HG02588 (cell line): ENCODE data around the gene NBDY.
"Not testable (repeated sequence)": the region's sequence is repeated elsewhere in the genome, so short reads cannot be mapped to it uniquely, and the experiment has no call there.

Source experiments
- ATAC-seq: cut with Tn5 transposase; IDR thresholded peaks from one replicate; pipeline ENCODE4 v1.9.1; 2021; ENCODE audit warnings: mild to moderate bottlenecking, moderate library complexity; ENCODE audit not compliant: unreplicated experiment

The NBDY gene

GRCh38 chrX:56798866-56799758, 70.1 kb downstream of the NBDY start:
- no peak for ATAC-seq

DNA sequence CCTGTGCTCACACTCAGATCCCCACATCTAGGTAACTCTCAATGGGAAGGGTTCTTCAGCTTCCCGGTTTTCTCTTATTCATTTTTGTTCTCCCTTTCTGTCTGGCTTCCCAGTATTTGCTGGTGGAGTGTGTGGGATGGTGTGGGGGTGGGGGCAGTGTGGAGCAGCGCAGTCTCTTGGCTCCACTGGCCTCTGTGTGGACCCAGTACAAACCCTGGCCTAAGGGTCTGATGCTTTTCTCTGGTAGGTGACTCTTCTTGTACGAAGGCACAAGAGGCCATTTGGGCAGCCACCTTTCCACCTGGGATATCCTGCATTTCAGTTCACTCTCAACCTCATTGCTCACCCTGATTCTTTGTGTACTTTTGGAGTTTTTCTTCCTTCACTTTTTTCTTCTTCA, 71.3 kb downstream of the NBDY start:
- ATAC-seq, result no peak

- ATAC-seq, result peak; percentile 92
Observed at GRCh38 chrX:56800801-56801200, 71.8 kb downstream of the NBDY start.

- no peak for ATAC-seq
Observed at GRCh38 chrX:56802428-56802827, 73.4 kb downstream of the NBDY start.

GRCh38 chrX:56802921-56803849, 74.1 kb downstream of the NBDY start:
- no peak for ATAC-seq

DNA sequence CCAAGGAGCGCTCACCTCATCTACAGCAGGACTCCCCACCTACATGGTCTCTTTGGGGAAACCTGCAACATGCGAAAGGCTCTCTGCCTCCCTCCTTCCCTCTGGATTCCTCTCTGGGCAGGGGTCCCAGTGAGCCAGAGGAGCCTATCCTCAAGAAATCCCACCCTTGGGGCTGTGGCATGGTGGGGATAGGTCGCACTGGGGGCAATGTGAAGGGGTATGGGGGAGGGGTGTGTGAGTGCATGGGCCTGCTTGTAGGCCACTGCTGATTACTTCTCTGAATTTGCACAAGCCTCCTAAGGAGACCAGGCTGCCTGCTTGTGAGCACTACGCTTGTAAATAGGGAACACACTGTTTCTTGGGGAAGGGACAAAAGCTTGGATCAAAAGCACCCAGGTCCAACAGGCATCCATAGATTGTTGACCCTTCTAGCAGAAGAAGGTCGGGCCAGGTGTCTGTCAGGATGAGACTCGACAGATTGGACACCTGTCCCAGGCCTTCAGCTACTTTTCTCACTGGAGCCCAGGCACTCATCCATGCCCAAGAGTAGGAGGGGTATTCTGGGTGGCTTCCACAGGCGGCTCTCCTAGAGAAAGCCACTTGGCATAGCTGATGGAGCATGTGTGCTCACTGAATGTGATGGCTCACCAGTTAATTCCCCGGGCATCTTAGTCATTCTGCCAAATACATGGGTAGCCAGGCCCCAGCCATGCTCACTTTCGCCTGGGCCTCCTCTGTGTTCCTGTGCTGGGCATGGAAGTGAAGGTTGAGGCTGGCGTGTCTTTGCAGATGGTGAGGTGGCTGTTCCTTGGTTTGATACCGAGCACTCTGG, 75.0 kb downstream of the NBDY start:
- ATAC-seq, result no peak

DNA sequence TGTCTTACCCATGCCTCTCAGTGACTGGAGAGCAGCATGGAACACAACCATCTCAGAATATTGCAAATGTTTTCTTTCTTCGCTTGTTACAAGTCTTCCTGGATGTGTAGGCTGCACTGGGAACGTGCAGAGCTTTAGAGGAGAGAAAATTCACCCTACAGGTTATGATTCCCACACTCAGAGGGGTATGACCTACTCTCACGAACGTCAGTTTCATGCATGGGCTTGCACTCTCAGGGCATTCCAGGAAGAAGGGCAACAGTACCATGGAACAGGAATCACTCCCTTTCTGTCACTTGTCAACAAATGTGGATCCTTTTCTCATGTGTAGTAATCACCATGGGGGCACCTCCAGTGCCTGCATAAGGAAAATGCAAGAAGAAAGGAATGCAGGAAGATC, 75.8 kb downstream of the NBDY start:
- ATAC-seq, result no peak

DNA sequence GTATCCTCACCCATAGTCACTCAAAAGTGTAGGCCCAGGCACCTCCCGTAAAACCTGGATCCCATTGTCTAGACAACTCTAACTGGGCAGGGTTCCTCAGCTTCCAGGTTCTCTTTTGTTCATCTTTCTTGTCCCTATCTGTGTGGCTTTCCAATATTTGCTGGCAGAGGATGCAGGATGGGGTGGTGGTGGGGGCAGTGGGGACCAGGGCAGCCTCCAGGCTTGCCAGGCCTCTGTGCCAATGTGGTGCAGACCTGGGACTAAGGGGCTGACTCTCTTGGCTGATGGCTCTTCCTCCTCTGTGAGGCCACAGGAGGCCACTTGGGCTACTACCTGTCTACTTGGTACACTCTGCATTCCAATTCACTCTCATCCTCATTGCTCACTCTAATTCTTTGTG, 76.4 kb downstream of the NBDY start:
- ATAC-seq, result no peak

- not testable (repeated sequence) for ATAC-seq
Observed at GRCh38 chrX:56806176-56806575, 77.1 kb downstream of the NBDY start.

- ATAC-seq, result no peak
Observed at GRCh38 chrX:56811599-56811998, 82.6 kb downstream of the NBDY start.

DNA sequence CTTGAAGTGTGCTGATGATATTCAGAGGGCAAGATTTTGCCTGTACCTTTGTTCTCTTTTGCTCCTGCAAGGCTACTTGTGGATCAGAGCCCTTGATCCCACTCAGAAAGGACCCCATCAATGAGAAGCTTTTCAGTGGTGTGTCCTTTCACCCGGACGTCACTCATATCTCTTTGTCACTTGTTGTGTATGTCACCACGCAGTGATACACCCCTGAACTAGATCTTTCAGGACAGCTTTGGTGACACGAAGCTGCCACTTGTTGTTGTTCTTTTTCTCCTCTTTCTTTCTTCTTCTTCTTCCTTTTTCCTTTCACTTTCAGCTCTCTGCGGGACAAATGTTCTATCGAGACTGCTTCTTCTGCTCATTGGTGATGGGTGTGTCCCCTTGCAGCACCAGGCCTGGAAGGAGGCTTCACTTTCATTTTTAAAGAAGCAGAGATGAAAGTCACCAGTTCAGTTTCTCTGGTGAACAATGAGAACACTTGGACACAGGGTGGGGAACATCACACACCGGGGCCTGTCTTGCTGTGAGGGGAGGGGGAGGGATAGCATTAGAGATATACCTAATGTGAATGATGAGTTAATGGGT, 83.6 kb downstream of the NBDY start:
- ATAC-seq, result peak; percentile 96

- ATAC-seq, result no peak
Observed at GRCh38 chrX:56813318-56813837, 84.3 kb downstream of the NBDY start.

DNA sequence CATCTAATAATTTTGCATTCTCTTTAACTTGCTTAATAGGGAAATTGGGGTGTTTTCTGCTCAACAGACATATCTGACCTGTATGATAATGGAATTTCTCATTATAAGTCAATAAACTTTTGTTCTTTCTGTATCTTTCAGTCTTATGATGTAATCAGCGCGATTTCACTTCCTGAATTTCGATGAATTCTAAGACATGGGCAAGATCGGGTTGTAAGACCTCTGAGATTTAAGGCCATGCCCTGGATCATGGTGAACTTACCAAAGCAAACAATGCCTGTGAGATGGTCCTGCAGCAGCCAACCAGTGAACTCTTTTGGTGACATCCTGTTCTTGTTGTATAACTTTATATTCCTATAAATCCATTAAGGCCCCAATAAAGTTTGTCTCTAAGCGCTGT, 88.1 kb downstream of the NBDY start:
- ATAC-seq, result no peak

- no peak for ATAC-seq
Observed at GRCh38 chrX:56826020-56826419, 97.0 kb downstream of the NBDY start.

GRCh38 chrX:56833626-56834025, 104.6 kb downstream of the NBDY start:
- no peak for ATAC-seq

- no peak for ATAC-seq
Observed at GRCh38 chrX:56853436-56853835, 124.4 kb downstream of the NBDY start.

GRCh38 chrX:56857042-56857441, 128.0 kb downstream of the NBDY start:
- no peak for ATAC-seq

GRCh38 chrX:56860888-56861287, 131.8 kb downstream of the NBDY start:
- no peak for ATAC-seq
